Memory B cell (primary cell): Measurements from ENCODE around the gene CTRB2.

ENCODE experiments used
- ATAC-seq: fragments of 150-1000 bp; cut with Tn5 transposase; 2 replicates; pipeline ENCODE4 v1.10.0; 2021; ENCODE audit warnings: low read depth, mild to moderate bottlenecking, moderate library complexity
- DNase-seq, 2 donors: peaks; one replicate each; pipeline ENCODE4 v3.0.0; 2022; ENCODE audit warnings: low spot score in 2 of 2
- H3K27ac Mint-ChIP-seq: one replicate; pipeline ENCODE4 v1.8.0; 2022; ENCODE audit warnings: mild to moderate bottlenecking, moderate library complexity, mixed read lengths
- H3K27me3 Mint-ChIP-seq: one replicate; pipeline ENCODE4 v1.8.0; 2022; ENCODE audit warnings: mixed read lengths
- H3K36me3 Mint-ChIP-seq: one replicate; pipeline ENCODE4 v1.8.0; 2022; ENCODE audit warnings: mild to moderate bottlenecking, mixed read lengths
- H3K4me1 Mint-ChIP-seq: one replicate; pipeline ENCODE4 v1.8.0; 2022; ENCODE audit warnings: mixed read lengths
- H3K4me3 Mint-ChIP-seq: one replicate; pipeline ENCODE4 v1.8.0; 2022; ENCODE audit warnings: mild to moderate bottlenecking, moderate library complexity, mixed read lengths
- H3K9me3 Mint-ChIP-seq: one replicate; pipeline ENCODE4 v1.8.0; 2022; ENCODE audit warnings: mixed read lengths

The CTRB2 gene

GRCh38 chr16:75197522-75198134 is 9.3 kb downstream of the CTRB2 start:
- Mint-ChIP-seq H3K4me1 (peaks cover 10% of the 10 kb centered on the region), H3K27me3 (peaks cover 24% of the 10 kb centered on the region), H3K4me3 (no peak overlapping the region), H3K36me3 (no peaks in the 10 kb centered on the region), H3K27ac (no peak overlapping the region), H3K9me3 (no peaks in the 10 kb centered on the region)
- DNase-seq, result no peak
- no peak for ATAC-seq

GRCh38 chr16:75196836-75197235 is 10.1 kb downstream of the CTRB2 start:
- Mint-ChIP-seq H3K27ac (no peak overlapping the region), H3K27me3 (peaks cover 25% of the 10 kb centered on the region), H3K9me3 (no peaks in the 10 kb centered on the region), H3K4me3 (no peak overlapping the region), H3K4me1 (peaks cover 10% of the 10 kb centered on the region), H3K36me3 (no peaks in the 10 kb centered on the region)
- no peak for ATAC-seq
- DNase-seq, result no peak

GRCh38 chr16:75195811-75196790 is 10.9 kb downstream of the CTRB2 start:
- no peaks in the 10 kb centered on the region for H3K9me3 Mint-ChIP-seq
- H3K27me3 Mint-ChIP-seq, result peaks cover 27% of the 10 kb centered on the region
- H3K4me1 Mint-ChIP-seq, result peaks cover 7% of the 10 kb centered on the region
- no peaks in the 10 kb centered on the region for H3K36me3 Mint-ChIP-seq
- ATAC-seq (no peak), DNase-seq (no peak)
- H3K4me3 Mint-ChIP-seq, result no peak overlapping the region
- no peak overlapping the region for H3K27ac Mint-ChIP-seq

- Mint-ChIP-seq H3K36me3 (no peaks in the 10 kb centered on the region), H3K27me3 (peaks cover 27% of the 10 kb centered on the region), H3K4me3 (no peak overlapping the region), H3K27ac (no peak overlapping the region), H3K4me1 (no peaks in the 10 kb centered on the region), H3K9me3 (no peaks in the 10 kb centered on the region)
- DNase-seq, result no peak
- no peak for ATAC-seq
Measured at GRCh38 chr16:75193730-75194444, 13.1 kb downstream of the CTRB2 start.

DNA sequence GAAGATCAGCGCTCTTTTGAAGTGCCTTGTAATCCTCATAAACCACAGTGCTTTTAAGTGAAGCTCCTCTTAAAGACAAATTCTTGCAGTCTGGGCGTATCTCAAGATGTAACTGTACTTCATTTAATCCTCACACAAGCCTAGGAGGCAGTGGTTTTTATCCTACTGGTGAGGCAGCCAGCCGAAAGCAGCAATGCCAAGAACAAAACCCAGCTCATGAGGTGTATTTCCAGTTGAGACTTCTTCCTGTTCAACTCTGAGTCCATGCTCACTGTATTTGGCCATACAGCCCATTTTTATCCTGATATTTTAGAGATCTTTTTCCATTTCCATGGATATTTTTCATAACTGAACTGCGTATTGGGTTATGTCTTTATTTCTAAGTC is 13.7 kb downstream of the CTRB2 start:
- peaks cover 30% of the 10 kb centered on the region for H3K27me3 Mint-ChIP-seq
- H3K9me3 Mint-ChIP-seq, result no peaks in the 10 kb centered on the region
- no peak overlapping the region for H3K4me3 Mint-ChIP-seq

GRCh38 chr16:75192606-75193264 is 14.2 kb downstream of the CTRB2 start:
- DNase-seq, result no peak
- ATAC-seq, result no peak
- Mint-ChIP-seq H3K27ac (no peak overlapping the region), H3K9me3 (no peaks in the 10 kb centered on the region), H3K27me3 (peaks cover 27% of the 10 kb centered on the region), H3K36me3 (no peaks in the 10 kb centered on the region), H3K4me3 (no peak overlapping the region), H3K4me1 (no peaks in the 10 kb centered on the region)

More for the DNA sequence above, 13.7 kb downstream of the CTRB2 start:
- Mint-ChIP-seq H3K4me1 (no peaks in the 10 kb centered on the region), H3K27ac (no peak overlapping the region), H3K36me3 (no peaks in the 10 kb centered on the region)
- DNase-seq, result no peak
- ATAC-seq, result no peak

DNA sequence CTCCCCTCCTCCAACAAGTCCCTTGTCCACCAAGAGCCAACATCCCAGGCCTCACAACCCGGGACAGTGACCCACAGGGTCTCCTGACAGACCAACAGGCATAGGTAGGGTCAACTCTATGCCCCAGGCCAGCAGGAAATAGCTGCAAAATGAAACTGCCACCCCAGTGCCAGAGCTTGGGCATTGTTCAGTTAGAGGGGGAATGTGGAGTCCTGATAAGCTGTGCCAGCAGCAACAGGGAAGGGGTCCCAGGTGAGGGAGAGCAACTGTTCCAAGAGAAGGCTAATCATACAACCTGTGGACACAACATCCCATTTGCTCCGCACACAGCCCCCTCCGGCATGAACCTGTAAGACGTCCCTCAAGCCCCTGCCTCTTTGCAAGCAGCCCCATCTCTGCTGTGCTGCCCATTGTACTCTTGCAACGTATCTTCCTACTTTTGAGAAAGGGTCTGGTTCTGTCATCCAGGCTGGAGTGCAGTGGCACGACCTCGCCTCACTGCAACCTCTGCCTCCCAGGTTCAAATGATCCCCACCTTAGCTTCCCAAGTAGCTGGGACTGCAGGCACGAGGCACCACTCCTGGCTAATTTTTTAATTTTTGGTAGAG is 17.2 kb downstream of the CTRB2 start:
- Mint-ChIP-seq H3K27me3 (peaks cover 23% of the 10 kb centered on the region), H3K4me1 (no peaks in the 10 kb centered on the region), H3K27ac (no peak overlapping the region), H3K4me3 (no peak overlapping the region), H3K9me3 (no peaks in the 10 kb centered on the region), H3K36me3 (peaks cover 3% of the 10 kb centered on the region)
- DNase-seq, result no peak
- no peak for ATAC-seq

- DNase-seq (no peak), ATAC-seq (no peak)
- Mint-ChIP-seq H3K4me3 (no peak overlapping the region), H3K4me1 (no peaks in the 10 kb centered on the region), H3K27me3 (peaks cover 25% of the 10 kb centered on the region), H3K9me3 (no peaks in the 10 kb centered on the region), H3K36me3 (peaks cover 3% of the 10 kb centered on the region), H3K27ac (no peak overlapping the region)
Measured at GRCh38 chr16:75188832-75189477, 18.0 kb downstream of the CTRB2 start.

DNA sequence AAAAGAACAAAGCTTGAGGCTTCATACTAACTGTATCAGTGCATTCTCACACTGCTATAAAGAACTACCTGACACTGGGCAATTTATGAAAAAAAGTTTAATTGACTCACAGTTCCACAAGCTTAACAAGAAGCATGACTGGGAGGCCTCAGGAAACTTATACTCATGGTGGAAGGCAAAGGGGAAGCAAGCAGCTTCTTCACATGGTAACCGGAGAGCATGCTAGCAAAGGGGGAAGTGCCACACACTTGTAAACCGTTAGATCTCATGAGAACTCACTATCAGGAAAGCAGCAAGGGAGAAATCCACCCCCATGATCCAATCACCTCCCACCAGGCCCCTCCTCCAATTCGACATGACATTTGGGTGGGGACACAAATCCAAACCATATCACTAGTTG is 25.3 kb downstream of the CTRB2 start:
- Mint-ChIP-seq H3K4me3 (no peak overlapping the region), H3K9me3 (peaks cover 6% of the 10 kb centered on the region), H3K36me3 (peaks cover 4% of the 10 kb centered on the region), H3K27me3 (peaks cover 8% of the 10 kb centered on the region), H3K27ac (no peak overlapping the region), H3K4me1 (peaks cover 3% of the 10 kb centered on the region)
- ATAC-seq (no peak), DNase-seq (no peak)

DNA sequence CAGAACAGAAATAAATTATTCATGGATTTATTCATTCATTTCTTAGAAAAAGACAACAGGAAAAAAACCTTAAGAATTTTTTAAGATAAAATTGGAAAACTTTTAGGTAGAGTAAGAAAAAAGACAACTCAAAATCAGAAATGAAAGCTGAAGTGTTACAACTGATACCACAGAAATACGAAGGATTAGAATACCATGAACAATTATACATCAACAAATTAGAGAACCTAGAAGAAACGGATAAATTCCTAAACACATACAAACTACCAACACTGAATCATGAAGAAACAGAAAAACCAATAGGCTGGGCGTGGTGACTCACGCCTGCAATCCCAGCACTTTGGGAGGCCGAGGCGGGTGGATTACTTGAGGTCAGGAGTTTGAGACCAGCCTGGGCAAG is 27.8 kb downstream of the CTRB2 start:
- Mint-ChIP-seq H3K4me3 (peak overlapping the region; percentile 59), H3K36me3 (peaks cover 5% of the 10 kb centered on the region), H3K27me3 (peaks cover 2% of the 10 kb centered on the region), H3K9me3 (peaks cover 12% of the 10 kb centered on the region), H3K4me1 (peaks cover 3% of the 10 kb centered on the region), H3K27ac (no peak overlapping the region)
- peak; percentile 56 for ATAC-seq
- DNase-seq, result no peak

- Mint-ChIP-seq H3K27me3 (peaks cover 2% of the 10 kb centered on the region), H3K9me3 (peaks cover 27% of the 10 kb centered on the region), H3K4me1 (peaks cover 3% of the 10 kb centered on the region), H3K36me3 (peaks cover 23% of the 10 kb centered on the region), H3K27ac (no peak overlapping the region), H3K4me3 (no peak overlapping the region)
- ATAC-seq, result no peak
- DNase-seq, result no peak
Measured at GRCh38 chr16:75176926-75177325, 30.0 kb downstream of the CTRB2 start.

GRCh38 chr16:75175074-75175473 is 31.9 kb downstream of the CTRB2 start:
- Mint-ChIP-seq H3K4me3 (no peak overlapping the region), H3K9me3 (peaks cover 27% of the 10 kb centered on the region), H3K36me3 (peaks cover 30% of the 10 kb centered on the region), H3K4me1 (peaks cover 3% of the 10 kb centered on the region), H3K27me3 (peaks cover 2% of the 10 kb centered on the region), H3K27ac (no peak overlapping the region)
- DNase-seq (no peak), ATAC-seq (no peak)

- H3K27ac Mint-ChIP-seq, result no peak overlapping the region
- no peak for DNase-seq
- no peaks in the 10 kb centered on the region for H3K4me1 Mint-ChIP-seq
- H3K27me3 Mint-ChIP-seq, result no peaks in the 10 kb centered on the region
- H3K36me3 Mint-ChIP-seq, result peaks cover 52% of the 10 kb centered on the region
- H3K4me3 Mint-ChIP-seq, result no peak overlapping the region
- peaks cover 32% of the 10 kb centered on the region for H3K9me3 Mint-ChIP-seq
- ATAC-seq, result no peak
Measured at GRCh38 chr16:75172578-75172977, 34.4 kb downstream of the CTRB2 start.
